ENCODE measurements around the gene ADCY5.

Gene ADCY5

DNA sequence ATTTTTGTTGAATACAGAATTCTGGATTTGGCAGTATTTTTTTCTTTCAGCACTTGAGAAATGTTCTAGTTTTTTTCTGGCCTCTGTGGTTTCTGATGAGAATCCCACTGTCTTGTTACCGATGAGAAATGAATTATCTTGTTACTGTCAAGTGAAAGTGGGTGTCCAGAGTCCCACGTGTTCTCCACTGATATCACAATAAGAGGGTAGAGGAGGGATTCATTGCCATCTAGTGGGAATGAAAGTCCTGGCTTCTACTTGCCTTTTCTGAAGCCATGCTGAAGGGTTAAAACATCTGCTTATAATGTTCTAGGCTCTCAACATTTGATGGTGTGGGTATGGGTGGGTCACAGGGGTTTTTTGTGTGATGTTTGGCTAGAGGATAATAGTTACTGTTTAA is 181.1 kb downstream of the ADCY5 start:
- Histone ChIP-seq H3K36me3 (ENCODE audit: control insufficient read depth, insufficient read depth, low read length) (no peaks in the 10 kb centered on the region), H3K27ac (ENCODE audit: low read depth, low read length) (no peak overlapping the region)

GRCh38 chr3:123263941-123264340 is 184.9 kb downstream of the ADCY5 start:
- Histone ChIP-seq H3K9me3 (ENCODE audit: control insufficient read depth, insufficient read depth, low read depth, low read length) (no peaks in the 10 kb centered on the region), H3K9ac (ENCODE audit: low read length) (no peak overlapping the region), H3K36me3 (ENCODE audit: control insufficient read depth, insufficient read depth, low read length) (no peaks in the 10 kb centered on the region), H3K4me1 (ENCODE audit: control insufficient read depth, insufficient read depth, low read length) (no peaks in the 10 kb centered on the region; the same call in 1 of the 2 replicates), H3K27me3 (ENCODE audit: control insufficient read depth, insufficient read depth, low read length) (no peaks in the 10 kb centered on the region), H3K4me3 (ENCODE audit: low read depth, low read length) (no peak overlapping the region), H3K27ac (ENCODE audit: low read depth, low read length) (no peak overlapping the region)

More for the DNA sequence above, 181.1 kb downstream of the ADCY5 start:
- no peaks in the 10 kb centered on the region for H3K9me3 ChIP-seq (ENCODE audit: control insufficient read depth, insufficient read depth, low read depth, low read length)
- peaks cover 4% of the 10 kb centered on the region; the same call in 1 of the 2 replicates for H3K4me1 ChIP-seq (ENCODE audit: control insufficient read depth, insufficient read depth, low read length)
- no peak overlapping the region for H3K9ac ChIP-seq (ENCODE audit: low read length)
- no peak overlapping the region for H3K4me3 ChIP-seq (ENCODE audit: low read depth, low read length)
- no peaks in the 10 kb centered on the region for H3K27me3 ChIP-seq (ENCODE audit: control insufficient read depth, insufficient read depth, low read length)

DNA sequence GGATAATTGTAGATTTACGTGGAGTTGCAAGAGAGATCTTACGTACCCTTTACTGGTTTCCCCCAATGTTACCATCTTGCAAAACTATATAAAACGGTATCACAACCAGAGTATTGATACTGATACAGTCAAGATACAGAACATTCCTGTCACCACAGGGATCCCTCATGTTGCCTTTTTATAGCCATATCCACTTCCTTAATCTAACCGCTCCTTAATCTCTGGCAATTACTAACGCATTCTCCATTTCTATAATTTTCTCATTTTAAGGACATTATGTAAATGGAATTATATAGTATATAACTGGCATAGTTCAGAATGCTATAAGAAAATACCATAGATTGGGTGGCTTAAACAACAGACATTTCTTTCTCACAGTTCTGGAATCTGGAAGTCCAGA is 186.0 kb downstream of the ADCY5 start:
- no peaks in the 10 kb centered on the region for H3K27me3 ChIP-seq (ENCODE audit: control insufficient read depth, insufficient read depth, low read length)
- no peaks in the 10 kb centered on the region for H3K36me3 ChIP-seq (ENCODE audit: control insufficient read depth, insufficient read depth, low read length)
- H3K27ac ChIP-seq (ENCODE audit: low read depth, low read length) = no peak overlapping the region
- no peaks in the 10 kb centered on the region; the same call in 1 of the 2 replicates for H3K4me1 ChIP-seq (ENCODE audit: control insufficient read depth, insufficient read depth, low read length)
- H3K9ac ChIP-seq (ENCODE audit: low read length) = no peak overlapping the region
- no peaks in the 10 kb centered on the region for H3K9me3 ChIP-seq (ENCODE audit: control insufficient read depth, insufficient read depth, low read depth, low read length)
- no peak overlapping the region for H3K4me3 ChIP-seq (ENCODE audit: low read depth, low read length)

DNA sequence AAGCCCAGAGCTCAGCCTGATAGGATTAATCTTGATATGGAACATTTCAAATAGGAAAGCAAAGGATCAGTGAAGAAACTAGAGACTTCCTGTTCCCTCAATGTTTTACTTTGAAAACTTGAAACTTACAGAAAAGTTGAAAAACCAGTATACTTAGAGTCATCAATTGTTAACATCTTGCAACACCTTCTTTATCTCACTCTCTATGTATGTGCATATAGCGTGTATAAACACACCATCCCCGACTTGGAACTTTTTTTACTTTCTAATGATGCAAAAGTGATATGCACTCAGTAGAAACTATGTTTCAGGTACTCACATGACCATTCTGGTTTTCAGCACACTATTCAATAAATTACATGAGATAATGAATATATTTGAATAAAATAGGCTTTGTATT is 186.7 kb downstream of the ADCY5 start:
- no peaks in the 10 kb centered on the region for H3K9me3 ChIP-seq (ENCODE audit: control insufficient read depth, insufficient read depth, low read depth, low read length)
- H3K36me3 ChIP-seq (ENCODE audit: control insufficient read depth, insufficient read depth, low read length) = no peaks in the 10 kb centered on the region
- H3K4me1 ChIP-seq (ENCODE audit: control insufficient read depth, insufficient read depth, low read length) = no peaks in the 10 kb centered on the region; the same call in 1 of the 2 replicates
- H3K9ac ChIP-seq (ENCODE audit: low read length) = no peak overlapping the region
- H3K27ac ChIP-seq (ENCODE audit: low read depth, low read length) = no peak overlapping the region
- H3K4me3 ChIP-seq (ENCODE audit: low read depth, low read length) = no peak overlapping the region
- no peaks in the 10 kb centered on the region for H3K27me3 ChIP-seq (ENCODE audit: control insufficient read depth, insufficient read depth, low read length)

DNA sequence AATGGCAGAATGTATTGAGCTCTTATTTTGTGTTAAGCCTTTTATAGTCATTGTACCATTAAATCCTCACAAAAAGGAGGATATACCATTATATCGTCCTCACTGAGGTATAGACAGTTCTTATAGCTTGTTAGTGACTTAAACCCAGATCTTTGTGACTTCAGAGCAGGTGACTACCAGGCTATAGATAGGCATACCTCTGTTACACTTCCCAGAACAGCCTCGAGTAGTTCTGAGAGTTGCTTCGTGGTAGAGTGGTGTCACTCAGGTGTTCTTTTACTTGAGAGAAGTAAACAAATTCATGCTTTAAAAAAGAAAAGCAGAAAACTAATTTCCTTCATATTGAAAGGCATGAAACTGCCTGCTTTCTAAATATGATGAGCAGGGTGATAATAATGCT is 187.2 kb downstream of the ADCY5 start:
- Histone ChIP-seq H3K27me3 (ENCODE audit: control insufficient read depth, insufficient read depth, low read length) (no peaks in the 10 kb centered on the region), H3K36me3 (ENCODE audit: control insufficient read depth, insufficient read depth, low read length) (no peaks in the 10 kb centered on the region), H3K4me3 (ENCODE audit: low read depth, low read length) (no peak overlapping the region), H3K9ac (ENCODE audit: low read length) (no peak overlapping the region), H3K27ac (ENCODE audit: low read depth, low read length) (no peak overlapping the region), H3K9me3 (ENCODE audit: control insufficient read depth, insufficient read depth, low read depth, low read length) (no peaks in the 10 kb centered on the region), H3K4me1 (ENCODE audit: control insufficient read depth, insufficient read depth, low read length) (no peaks in the 10 kb centered on the region; the same call in 1 of the 2 replicates)

GRCh38 chr3:123258811-123259420 is 190.0 kb downstream of the ADCY5 start:
- Histone ChIP-seq H3K9me3 (ENCODE audit: control insufficient read depth, insufficient read depth, low read depth, low read length) (no peaks in the 10 kb centered on the region), H3K36me3 (ENCODE audit: control insufficient read depth, insufficient read depth, low read length) (no peaks in the 10 kb centered on the region), H3K4me1 (ENCODE audit: control insufficient read depth, insufficient read depth, low read length) (no peaks in the 10 kb centered on the region; the same call in 1 of the 2 replicates), H3K27me3 (ENCODE audit: control insufficient read depth, insufficient read depth, low read length) (no peaks in the 10 kb centered on the region), H3K27ac (ENCODE audit: low read depth, low read length) (no peak overlapping the region), H3K9ac (ENCODE audit: low read length) (no peak overlapping the region), H3K4me3 (ENCODE audit: low read depth, low read length) (no peak overlapping the region)

DNA sequence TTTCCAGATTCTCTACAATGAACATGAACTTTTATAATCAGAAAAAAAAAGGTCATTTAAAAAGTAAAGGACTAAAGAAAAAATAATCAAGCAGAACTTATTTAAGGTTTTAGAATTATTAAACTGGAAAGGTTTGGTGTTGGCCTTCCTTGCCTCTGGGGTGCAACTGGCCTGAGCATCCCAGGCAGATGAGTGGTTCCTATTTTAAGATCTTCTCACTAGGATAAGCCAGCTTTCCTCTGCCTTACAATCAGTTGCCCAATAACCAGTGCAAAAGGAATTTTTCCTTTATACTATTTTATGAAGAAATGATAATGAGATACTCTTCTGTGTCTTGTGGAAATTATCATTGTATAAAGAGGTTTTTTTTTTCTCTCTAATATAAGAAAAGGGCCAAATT is 190.5 kb downstream of the ADCY5 start:
- Histone ChIP-seq H3K36me3 (ENCODE audit: control insufficient read depth, insufficient read depth, low read length) (no peaks in the 10 kb centered on the region), H3K9me3 (ENCODE audit: control insufficient read depth, insufficient read depth, low read depth, low read length) (no peaks in the 10 kb centered on the region), H3K4me3 (ENCODE audit: low read depth, low read length) (no peak overlapping the region), H3K9ac (ENCODE audit: low read length) (no peak overlapping the region), H3K27me3 (ENCODE audit: control insufficient read depth, insufficient read depth, low read length) (no peaks in the 10 kb centered on the region), H3K4me1 (ENCODE audit: control insufficient read depth, insufficient read depth, low read length) (no peaks in the 10 kb centered on the region; the same call in 1 of the 2 replicates), H3K27ac (ENCODE audit: low read depth, low read length) (no peak overlapping the region)

DNA sequence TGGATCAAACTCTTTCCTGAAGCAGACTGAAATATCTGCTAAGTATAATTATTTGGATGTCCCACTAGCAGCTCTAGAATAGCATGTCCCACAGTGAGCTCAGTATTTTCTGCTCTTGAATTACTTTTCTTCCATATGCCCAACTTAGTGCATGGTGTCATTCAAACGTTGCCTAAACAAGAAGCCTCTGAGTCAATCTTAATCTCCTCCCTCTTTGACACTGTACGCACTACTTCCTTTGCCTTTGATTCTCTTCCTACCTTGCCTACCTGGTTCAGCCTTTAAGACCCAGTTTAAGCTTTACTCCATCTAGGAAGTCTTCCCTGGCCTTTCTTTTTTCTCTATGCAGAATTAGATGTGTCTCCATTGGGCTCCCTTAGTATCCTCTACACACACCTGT is 192.6 kb downstream of the ADCY5 start:
- no peak overlapping the region for H3K9ac ChIP-seq (ENCODE audit: low read length)
- H3K4me1 ChIP-seq (ENCODE audit: control insufficient read depth, insufficient read depth, low read length) = no peaks in the 10 kb centered on the region; the same call in 1 of the 2 replicates
- H3K9me3 ChIP-seq (ENCODE audit: control insufficient read depth, insufficient read depth, low read depth, low read length) = no peaks in the 10 kb centered on the region
- H3K27ac ChIP-seq (ENCODE audit: low read depth, low read length) = no peak overlapping the region
- no peak overlapping the region for H3K4me3 ChIP-seq (ENCODE audit: low read depth, low read length)
- no peaks in the 10 kb centered on the region for H3K36me3 ChIP-seq (ENCODE audit: control insufficient read depth, insufficient read depth, low read length)
- no peaks in the 10 kb centered on the region for H3K27me3 ChIP-seq (ENCODE audit: control insufficient read depth, insufficient read depth, low read length)

- H3K9ac ChIP-seq (ENCODE audit: low read length) = no peak overlapping the region
- H3K36me3 ChIP-seq (ENCODE audit: control insufficient read depth, insufficient read depth, low read length) = peaks cover 2% of the 10 kb centered on the region; the same call in 1 of the 2 replicates
- no peaks in the 10 kb centered on the region for H3K27me3 ChIP-seq (ENCODE audit: control insufficient read depth, insufficient read depth, low read length)
- H3K4me3 ChIP-seq (ENCODE audit: low read depth, low read length) = no peak overlapping the region
- no peaks in the 10 kb centered on the region for H3K9me3 ChIP-seq (ENCODE audit: control insufficient read depth, insufficient read depth, low read depth, low read length)
- no peaks in the 10 kb centered on the region for H3K4me1 ChIP-seq (ENCODE audit: control insufficient read depth, insufficient read depth, low read length)
- no peak overlapping the region for H3K27ac ChIP-seq (ENCODE audit: low read depth, low read length)
Observed at GRCh38 chr3:123246866-123247265, 202.0 kb downstream of the ADCY5 start.

- Histone ChIP-seq H3K36me3 (ENCODE audit: control insufficient read depth, insufficient read depth, low read length) (peaks cover 2% of the 10 kb centered on the region; the same call in 1 of the 2 replicates), H3K4me3 (ENCODE audit: low read depth, low read length) (no peak overlapping the region), H3K4me1 (ENCODE audit: control insufficient read depth, insufficient read depth, low read length) (no peaks in the 10 kb centered on the region), H3K9ac (ENCODE audit: low read length) (no peak overlapping the region), H3K9me3 (ENCODE audit: control insufficient read depth, insufficient read depth, low read depth, low read length) (no peaks in the 10 kb centered on the region), H3K27me3 (ENCODE audit: control insufficient read depth, insufficient read depth, low read length) (no peaks in the 10 kb centered on the region), H3K27ac (ENCODE audit: low read depth, low read length) (no peak overlapping the region)
Observed at GRCh38 chr3:123244128-123244527, 204.8 kb downstream of the ADCY5 start.

GRCh38 chr3:123239756-123240155 is 209.1 kb downstream of the ADCY5 start:
- Histone ChIP-seq H3K4me3 (ENCODE audit: low read depth, low read length) (no peak overlapping the region), H3K27ac (ENCODE audit: low read depth, low read length) (no peak overlapping the region), H3K9ac (ENCODE audit: low read length) (no peak overlapping the region), H3K9me3 (ENCODE audit: control insufficient read depth, insufficient read depth, low read depth, low read length) (no peaks in the 10 kb centered on the region), H3K27me3 (ENCODE audit: control insufficient read depth, insufficient read depth, low read length) (no peaks in the 10 kb centered on the region), H3K36me3 (ENCODE audit: control insufficient read depth, insufficient read depth, low read length) (no peaks in the 10 kb centered on the region), H3K4me1 (ENCODE audit: control insufficient read depth, insufficient read depth, low read length) (no peaks in the 10 kb centered on the region)
